Activated CD4-positive, alpha-beta T cell treated with anti-CD3 and anti-CD28 coated beads for 24 hours (primary cell): ENCODE data around the gene DCUN1D2.

Experiments used
- DNase-seq, 2 donors: peaks; one replicate each; pipeline ENCODE4 v3.0.0-alpha.2; 2020; ENCODE audit warnings: low read depth in 2 of 2

Gene DCUN1D2

DNA sequence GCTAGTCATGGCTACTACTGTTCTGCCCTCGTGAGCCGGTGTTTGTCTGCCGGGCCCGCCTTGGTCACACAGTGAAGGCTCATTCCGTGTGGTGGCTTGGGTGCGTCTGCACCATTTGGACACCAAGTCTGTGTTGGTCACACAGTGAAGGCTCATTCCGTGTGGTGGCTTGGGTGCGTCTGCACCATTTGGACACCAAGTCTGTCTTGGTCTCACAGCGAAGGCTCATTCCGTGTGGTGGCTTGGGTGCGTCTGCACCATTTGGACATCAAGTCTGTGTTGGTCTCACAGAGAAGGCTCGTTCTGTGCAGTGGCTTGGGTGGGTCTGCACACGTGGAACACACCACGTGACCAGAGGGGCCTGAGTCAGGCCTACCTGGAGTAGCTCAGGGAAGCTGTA, 29.0 kb upstream of the DCUN1D2 start:
- no peak for DNase-seq

DNA sequence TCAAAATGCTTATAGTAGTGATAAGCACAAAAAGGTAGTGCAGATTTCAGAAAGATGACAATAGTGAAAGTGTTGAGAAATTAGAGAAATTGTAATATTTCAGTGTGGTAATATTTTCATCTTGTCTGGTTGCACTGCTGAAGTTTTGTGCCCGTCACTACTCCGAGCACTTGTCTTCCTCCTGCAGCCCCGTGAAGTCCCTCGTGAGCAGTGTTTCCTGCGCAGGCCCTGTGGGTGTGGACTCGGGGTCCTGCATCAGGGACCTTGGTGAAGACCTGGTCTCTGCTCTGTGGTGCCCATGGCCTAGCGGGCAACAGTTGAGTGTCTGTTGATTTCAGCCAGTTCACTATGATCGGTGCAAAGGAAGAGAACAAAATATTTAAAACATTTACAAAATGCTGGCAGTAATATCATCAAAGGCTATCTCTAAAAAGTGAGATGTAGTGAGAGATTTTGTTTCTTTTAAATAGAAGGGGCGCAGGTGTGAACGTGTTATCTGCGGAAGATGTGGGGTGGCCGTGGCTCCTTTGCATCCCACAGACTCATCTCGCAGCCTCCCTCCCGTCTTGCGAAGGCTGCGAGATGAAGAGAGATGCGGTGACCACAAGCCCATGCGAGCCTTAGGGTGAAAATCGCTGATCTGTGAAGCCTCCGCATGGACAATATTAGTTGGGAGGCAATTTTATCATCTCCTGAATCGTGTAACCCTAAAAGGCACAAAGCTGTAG, 27.7 kb upstream of the DCUN1D2 start:
- DNase-seq = no peak

DNA sequence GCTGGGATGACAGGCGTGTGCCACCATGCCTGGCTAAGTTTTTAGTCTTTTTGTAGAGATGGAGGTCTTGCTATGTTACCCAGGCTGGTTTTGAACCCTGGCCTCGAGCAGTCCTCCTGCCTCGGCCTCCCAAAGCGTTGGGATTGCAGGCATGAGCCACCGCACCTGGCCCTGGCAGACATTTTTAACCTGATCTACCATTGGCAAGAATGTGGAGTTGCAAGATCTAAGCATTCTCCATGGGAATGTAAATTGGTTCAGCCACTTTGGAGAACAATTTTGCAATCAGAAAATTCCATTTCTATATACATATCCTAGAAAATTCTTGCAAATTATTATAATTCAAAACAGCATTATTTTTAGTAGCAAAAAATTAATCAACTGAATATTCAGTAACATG, 24.3 kb upstream of the DCUN1D2 start:
- no peak for DNase-seq

DNA sequence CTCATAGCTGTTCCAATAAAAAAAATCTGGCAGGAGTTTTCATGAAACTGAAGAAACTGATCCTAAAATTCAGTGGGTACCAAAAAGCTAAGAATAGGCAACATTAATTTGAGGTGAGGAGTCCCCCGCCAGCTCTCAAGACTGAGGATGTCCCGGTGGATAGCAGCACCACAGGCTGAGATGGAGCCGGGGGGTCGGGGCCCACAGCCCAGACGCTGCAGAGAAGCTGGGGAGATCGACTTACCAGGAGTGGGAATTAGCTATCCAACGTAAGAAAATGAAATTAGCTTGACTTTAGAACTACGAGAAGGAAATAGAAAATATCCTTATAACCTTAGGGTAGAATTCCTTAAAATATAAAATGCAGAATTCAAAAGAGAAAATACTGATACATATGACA, 23.2 kb upstream of the DCUN1D2 start:
- no peak for DNase-seq

DNA sequence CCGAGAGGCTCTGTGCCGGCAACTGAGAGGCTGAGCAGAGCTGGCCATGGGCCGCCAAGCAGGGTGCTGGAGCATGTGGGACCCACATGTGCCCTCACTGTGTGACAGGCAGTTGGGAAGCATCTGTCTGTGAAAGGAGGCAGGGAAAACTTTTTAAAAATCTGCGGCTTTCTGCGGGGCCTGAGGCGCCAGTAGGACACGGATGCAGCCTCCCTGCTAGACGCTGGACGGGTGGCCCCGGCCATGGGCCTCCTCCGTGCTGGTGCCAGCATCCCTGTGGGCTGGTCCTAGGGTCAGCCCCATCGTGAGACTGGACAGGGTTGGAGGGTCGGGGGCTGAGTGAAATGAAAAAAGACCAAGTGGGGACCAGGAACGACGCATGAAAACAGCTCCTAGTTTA, 20.9 kb upstream of the DCUN1D2 start:
- DNase-seq = no peak

DNA sequence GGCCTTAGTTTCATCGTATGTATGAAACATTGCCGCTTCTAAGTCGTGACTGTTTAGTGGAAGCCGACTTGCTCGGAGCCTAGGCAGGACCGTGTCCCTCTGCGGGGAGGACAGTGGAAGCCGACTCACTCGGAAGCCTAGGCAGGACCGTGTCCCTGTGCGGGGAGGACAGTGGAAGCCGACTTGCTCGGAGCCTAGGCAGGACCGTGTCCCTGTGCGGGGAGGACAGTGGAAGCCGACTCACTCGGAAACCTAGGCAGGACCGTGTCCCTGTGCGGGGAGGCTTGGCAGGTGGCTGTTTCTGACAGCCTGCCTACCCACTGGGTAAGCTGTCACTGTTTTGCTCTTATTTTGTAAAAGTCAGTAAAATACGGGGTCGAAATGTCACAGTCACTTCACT, 20.4 kb upstream of the DCUN1D2 start:
- DNase-seq = no peak

DNA sequence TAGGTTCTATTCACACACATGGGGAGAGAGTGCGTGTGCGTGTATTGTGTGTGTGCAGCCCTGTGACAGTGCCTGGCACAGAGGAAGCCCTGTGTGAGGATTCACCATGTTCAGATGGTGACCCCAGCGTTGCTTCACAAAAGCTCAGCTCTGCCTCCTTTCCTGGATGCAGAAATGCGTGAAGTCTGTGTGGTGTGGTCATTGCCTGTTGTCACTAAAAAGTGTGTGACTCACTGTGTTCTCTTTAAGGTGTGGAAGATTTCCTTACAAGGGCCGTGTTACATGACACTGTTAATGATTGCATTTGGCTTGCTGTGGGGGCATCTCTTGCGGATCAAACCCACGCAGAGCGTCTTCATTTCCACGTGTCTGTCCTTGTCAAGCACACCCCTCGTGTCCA, 19.5 kb upstream of the DCUN1D2 start:
- DNase-seq = no peak

DNA sequence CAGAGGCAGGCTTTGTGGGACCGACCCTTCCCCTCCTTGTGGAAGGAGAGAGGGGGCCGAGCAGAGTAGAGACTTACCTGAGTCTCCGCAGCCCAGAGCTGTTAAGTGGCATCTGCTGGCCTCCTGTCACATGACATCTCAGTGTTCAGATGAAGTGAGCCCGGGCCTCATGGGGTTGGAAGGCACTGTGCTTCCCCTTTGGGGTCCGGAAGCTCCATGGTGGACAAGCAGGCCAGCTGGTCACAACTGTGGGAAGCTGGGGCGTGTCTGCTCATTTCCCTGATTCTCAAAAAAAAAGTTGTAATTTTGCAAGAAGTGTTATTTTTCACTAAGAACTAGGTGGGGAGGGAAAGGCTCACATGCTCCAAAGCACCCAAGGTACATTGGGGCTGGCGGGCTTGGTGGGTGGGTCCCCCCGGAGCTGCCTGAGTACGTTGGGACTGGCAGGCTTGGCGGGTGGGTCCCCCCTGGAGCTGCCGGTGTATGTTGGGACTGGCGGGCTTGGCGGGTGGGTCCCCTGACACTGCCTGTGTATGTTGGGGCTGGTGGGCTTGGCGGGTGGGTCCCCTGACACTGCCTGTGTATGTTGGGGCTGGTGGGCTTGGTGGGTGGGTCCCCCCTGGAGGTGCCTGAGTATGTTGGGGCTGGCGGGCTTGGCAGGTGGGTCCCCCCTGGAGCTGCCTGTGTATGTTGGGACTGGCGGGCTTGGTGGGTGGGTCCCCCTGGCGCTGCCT, 18.2 kb upstream of the DCUN1D2 start:
- DNase-seq = no peak

DNA sequence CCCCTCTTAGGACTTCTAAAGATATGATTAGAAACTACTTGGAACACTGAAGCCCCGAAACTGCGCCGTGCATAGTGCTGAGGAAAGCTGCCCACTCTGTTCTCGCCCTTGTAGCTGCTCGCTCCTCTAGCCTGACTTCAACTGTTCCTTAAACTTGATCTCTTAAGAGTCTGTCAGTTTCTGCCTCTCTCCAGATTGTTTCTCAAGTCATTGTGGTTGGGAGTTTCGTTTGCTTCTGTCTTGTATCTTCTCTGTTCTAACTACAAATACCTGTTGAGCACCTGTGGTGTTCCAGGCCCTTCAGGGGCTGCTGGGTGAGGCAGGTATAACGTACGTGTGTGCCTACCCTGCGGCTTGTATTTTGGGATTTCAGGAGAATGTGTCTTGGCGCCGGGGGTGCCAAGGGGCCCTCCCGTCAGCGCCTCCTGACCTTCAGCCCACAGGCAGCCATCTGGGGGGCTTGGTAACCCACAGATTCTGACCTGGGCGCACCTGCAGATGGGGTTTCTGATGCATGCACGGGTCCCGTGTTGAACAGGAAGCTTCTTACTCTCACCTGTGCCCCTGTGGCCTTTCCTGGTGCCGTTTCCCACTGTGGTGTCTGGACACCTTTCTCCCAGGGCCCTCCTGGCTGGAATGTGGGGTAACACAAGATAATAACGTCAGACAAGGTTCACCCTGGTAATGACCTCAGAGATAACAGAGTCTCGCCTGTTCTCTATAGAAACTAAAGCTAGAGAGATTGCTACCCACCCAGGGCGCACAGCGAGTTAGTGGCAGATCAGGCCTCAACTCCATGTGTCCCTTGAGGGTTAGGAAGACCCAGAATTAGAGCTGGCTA, 17.2 kb upstream of the DCUN1D2 start:
- DNase-seq = no peak

DNA sequence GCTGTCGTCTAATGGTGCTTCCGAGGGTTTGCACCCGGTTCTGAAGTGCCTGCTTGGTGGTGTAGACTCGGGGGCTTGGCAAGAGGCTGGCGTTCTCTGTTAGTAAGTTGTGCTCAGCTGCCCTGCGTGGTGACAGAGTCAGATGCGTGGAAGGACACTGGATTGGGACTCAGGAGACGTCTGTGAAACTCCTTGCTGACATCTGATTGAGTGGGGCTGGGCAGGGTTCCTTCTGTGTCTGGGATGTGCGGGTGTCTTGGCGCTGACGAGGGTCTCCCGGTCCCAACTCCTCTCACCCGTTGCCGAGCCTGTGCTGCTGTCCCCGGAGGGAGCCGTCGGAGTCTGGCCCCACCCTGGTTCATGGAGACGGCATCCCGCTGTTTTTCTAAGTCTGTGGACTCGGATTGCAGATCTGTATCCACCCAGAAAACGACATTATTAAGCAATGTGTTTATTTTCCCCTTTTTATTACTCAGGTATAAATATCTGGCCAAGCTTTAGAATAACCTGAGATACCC, 16.4 kb upstream of the DCUN1D2 start:
- no peak for DNase-seq

DNA sequence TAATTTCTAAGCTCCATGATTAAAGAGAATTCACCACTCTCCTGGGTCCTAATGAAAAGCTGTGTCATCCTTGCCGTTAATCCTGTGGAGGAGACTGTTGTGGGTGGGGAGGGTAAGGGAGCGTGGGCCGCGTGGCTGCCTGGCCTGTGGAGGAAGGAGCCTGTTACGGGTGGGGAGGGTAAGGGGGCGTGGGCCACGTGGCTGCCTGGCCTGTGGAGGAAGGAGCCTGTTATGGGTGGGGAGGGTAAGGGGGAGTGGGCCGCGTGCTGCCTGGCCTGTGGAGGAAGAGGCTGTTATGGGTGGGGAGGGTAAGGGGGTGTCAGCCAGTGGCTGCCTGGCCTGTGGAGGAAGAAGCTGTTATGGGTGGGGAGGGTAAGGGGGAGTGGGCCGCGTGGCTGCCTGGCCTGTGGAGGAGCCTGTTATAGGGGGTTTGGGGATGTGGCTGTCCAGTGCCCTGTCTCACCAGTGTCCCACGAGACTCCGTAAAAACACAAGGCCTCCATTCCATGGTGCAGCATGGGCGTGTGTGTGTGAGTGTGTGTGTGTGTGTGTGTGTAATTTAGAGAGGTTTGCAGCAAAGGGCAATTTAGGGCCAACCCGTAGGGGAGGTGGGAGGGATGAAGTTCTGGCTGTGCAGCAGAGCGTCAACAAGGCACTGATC, 15.6 kb upstream of the DCUN1D2 start:
- DNase-seq = no peak

DNA sequence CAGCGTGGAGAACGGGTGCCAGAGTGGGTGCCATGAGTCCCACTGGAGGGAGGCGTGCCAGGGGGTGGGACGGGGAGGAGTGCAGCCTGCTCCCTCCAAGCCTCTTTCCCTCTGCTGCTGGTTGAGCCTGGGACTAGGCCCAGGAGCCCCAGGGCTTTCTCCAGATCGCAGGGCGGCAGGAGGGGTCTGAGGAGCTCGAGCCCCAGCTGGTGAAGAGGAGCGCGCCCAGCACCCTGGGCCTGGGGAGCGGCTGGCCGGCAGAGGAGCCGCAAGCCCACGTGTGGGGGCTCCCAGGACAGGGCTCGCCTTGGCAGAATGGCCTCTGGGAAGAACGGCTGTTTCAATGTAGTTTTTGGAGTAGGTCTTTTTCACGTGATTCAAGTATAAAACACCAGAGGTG, 12.2 kb upstream of the DCUN1D2 start:
- no peak for DNase-seq

DNA sequence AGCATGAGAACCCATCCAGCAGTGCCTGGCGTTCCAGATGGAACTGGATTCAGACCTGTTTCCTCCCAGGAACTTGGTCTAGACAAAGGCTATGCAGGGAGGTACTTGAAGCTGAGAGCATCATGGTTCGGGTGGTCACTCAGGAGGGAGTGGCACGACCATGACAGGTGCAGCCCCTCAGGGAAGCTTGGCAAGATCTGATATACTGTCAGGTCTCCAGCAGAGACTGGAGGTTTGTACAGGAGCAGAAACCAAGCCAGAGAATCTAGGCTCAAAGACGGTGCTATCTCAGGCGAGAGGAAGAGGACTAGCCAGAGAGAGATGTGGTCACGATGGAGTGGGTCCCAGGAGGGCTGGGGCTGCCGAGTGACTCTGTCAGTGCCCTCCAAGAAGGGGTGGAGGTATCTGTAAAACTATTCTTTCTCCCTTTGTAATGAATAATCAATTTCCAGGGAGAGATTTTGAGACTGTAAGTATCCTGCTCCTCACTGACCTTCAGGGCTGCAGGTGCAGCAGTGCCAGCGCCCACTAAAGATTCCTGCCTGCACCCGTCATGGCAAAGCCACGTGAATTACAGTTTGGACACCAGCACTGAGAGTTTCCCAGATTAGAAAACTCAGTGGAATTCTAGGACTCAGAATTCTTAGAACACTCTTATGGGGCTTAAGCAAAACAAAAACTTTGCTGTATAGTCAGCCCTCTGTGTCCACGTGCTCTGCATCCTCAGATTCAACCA, 10.2 kb upstream of the DCUN1D2 start:
- DNase-seq = no peak

DNA sequence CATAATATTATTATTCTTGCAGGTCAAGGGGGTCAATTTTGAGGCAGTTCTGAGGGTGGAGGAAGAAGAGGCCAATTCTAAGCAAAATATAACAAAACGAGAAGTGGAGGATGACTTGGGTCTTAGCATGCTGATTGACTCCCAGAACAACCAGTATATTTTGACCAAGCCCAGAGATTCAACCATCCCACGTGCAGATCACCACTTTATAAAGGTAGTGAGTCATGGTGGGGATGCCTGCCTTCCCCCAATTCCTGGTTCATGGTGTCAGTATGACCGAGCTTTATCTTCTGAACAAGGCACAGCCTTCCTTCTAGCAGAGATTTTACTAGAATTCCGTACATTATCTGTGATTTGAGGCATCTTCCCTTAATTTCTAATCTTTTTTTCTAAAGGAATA, 9.4 kb upstream of the DCUN1D2 start:
- no peak for DNase-seq

DNA sequence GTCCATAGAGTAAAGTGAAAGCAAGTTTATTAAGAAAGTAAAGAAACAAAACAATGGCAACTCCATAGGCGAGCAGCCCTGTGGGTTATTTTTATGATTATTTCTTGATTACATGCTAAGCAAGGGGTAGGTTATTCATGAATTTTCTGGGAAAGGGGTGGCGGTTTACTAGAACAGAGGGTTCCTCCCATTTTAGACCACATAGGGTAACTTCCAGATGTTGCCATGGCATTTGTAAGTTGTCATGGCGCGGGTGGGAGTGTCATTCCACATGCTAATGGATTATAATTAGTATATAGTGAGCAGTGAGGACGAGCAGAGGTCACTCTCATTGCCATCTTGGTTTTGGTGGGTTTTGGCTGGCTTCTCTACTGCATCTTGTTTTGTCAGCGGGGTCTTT, 8.4 kb upstream of the DCUN1D2 start:
- DNase-seq = no peak

DNA sequence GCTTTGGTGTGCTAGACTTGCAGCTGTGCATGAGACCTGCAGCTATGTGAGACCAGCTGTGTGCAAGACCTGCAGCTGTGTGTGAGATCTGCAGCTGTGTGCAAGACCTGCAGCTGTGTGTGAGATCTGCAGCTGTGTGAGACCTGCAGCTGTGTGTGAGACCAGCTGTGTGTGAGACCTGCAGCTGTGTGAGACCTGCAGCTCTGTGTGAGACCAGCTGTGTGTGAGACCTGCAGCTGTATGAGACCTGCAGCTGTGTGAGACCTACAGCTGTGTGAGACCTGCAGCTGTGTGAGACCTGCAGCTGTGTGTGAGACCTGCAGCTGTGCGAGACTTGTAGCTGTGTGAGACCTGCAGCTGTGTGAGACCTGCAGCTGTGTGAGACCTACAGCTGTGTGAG, 6.7 kb upstream of the DCUN1D2 start:
- no peak for DNase-seq

DNA sequence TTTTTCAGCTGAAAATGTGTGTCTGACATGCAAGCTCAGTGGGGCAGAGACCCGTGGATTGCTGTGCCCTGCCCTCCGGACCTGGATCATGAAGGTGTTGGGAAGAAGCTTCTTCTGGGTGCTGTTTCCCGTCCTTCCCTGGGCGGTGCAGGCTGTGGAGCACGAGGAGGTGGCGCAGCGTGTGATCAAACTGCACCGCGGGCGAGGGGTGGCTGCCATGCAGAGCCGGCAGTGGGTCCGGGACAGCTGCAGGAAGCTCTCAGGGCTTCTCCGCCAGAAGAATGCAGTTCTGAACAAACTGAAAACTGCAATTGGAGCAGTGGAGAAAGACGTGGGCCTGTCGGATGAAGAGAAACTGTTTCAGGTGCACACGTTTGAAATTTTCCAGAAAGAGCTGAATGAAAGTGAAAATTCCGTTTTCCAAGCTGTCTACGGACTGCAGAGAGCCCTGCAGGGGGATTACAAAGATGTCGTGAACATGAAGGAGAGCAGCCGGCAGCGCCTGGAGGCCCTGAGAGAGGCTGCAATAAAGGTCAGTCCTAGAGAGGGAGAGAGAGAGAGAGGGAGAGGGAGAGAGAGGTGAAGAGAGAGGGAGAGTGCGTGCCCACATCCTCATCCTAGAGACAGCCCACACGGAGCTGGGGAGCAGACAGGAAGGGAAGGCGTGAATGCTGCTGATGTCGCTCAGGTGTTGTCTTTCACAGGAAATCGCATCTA, 5.1 kb upstream of the DCUN1D2 start:
- no peak for DNase-seq

DNA sequence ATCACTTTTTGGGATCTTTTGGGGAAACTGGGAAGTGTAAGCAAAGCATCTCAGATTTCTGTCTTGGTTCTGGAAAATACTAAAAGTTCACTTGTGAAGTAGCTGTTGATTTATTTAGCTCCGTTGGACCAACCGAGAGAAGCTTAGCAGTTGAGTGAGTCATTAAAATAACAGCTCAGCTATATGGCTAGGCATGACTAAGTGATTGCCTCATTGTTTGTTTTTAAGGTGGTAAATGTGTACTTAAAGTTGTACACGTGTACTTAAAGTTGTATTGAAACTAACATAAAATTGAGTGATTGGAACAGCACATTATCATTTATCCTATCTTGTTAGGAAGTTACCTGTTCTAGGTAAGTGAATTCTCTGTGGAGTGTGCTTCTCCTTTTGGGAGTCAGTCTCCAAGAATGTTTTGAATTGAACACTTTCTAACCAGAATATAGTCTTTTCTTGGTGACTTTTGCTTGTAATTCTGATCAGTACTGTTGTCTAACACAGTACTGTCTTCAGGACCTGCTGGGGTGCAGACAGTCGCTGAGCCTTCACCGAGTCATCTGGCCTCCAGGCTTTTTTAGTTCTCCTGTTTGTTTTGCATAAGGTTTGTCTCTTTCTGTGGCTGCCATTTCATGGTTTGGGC, 2.9 kb upstream of the DCUN1D2 start:
- no peak for DNase-seq

DNA sequence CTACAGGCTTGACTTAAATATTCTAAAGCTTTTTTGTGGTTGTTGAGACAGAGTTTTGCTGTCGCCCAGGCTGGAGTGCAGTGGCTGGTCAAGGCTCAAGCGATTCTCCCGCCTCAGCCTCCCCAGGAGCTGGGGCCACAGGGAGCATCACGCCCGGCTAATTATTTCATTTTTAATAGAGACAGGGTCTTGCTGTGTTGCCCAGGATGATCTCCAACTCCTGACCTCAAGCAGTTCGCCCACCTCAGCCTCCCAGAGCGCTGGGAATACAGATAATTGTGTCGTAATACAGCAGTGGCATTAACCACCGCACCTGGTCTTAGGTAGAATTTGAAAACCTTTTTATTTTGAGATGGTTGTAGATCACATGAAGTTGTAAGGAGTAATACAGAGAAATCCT, 1.5 kb upstream of the DCUN1D2 start:
- DNase-seq = no peak

DNA sequence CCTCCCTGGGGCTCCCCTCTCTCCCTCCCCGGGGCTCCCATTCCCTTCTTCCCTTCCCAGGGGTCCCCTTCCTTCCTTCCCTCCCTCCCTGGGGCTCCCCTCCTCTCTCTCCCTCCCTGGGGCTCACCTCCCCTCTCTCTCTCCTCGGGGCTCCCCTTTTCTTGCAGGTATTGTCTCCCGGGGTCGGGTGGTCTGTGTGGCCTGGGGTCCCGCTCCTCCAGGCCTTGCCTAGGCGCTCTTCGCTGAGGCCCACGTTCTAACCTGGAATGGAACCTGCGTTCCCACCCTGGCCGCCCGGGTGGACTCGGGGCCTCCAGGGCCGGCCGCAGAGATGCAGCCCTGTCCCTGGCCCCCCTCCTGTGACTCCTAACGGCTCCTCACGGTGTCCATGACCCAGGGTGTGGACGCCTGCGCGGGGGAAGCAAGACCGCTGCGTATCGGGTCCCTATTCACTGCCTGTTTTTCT, 940 bp upstream of the DCUN1D2 start:
- DNase-seq = no peak
